ENCODE measurements around the gene STXBP3.

STXBP3 gene

DNA sequence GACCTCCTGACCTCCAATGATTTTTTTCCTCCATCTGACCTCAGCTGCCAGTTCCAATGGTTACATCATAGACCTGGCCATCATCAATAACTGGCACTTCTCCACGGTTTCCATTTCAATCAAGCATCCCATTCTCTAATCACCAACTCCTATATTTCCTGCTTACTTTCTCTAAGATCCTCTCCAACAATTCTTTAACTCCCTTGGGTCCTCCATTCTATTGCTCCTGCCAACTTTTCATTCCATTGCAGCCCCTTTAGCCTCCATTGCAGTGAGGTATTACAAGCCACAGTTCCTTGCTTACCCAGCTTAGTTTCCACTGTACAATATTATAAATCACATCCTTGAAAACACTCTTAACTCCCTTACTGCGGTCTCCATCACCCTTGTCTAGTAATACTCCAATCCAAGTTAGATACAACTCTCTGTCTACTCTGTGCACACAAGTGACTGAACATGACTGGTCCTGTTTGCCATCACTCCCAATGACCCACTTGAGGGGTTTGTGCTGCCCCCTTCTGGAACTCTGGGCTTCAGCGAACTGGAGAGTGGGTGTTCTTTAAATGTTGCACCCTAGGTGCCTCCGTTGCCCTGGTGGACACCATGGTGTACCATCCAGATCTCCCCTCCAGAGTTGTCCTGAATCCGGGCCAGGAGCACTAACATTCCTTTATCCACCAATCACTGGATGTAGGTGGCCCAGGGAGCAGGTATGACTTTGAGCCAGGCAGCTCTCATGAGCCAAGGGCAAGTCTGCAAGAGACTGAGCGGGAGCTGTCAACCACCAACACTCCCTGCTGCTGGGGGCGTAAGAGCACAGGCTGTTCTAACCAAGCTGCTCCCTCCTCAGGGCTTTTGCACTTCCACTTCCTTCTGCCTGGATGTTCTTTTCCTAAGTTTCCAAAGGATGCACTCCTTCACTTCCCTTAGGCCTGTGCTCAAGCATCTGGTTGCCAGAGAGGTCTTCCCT lies 37.5 kb upstream of the STXBP3 start:
- H2AFZ ChIP-seq (ENCODE audit: low read length): no peak overlapping the region
- peaks cover 2% of the 10 kb centered on the region for H3K79me1 ChIP-seq (ENCODE audit: low read depth, low read length)
- no peak overlapping the region for H4K8ac ChIP-seq (ENCODE audit: low read depth, low read length)
- no peak overlapping the region for H3K4me2 ChIP-seq (ENCODE audit: insufficient read depth, low read length, poor library complexity, severe bottlenecking)
- no peak overlapping the region for H2BK12ac ChIP-seq (ENCODE audit: low read length)
- H2BK15ac ChIP-seq (ENCODE audit: low read length): no peak overlapping the region
- WGBS, 2 donors (ENCODE audit: extremely low coverage in 2 of 2, insufficient read length in 2 of 2, insufficient replicate concordance in 1 of 2): no CpG with 5 or more reads among the region's 7 CpGs
- peaks cover 0 to 2% (median 0%) of the 10 kb centered on the region in 3 experiments for H3K27me3 ChIP-seq (ENCODE audit: control insufficient read depth in 3 of 3, insufficient read depth in 3 of 3, low read depth in 1 of 3, low read length in 3 of 3)
- no peaks in the 10 kb centered on the region for H3K9me3 ChIP-seq (replicated peaks in 1 of 2; ENCODE audit: control insufficient read depth in 2 of 2, insufficient read depth in 1 of 2, low read depth in 1 of 2, low read length in 2 of 2)
- H3K36me3 ChIP-seq (replicated peaks in 1 of 2; ENCODE audit: control insufficient read depth in 2 of 2, insufficient read depth in 2 of 2, low read length in 2 of 2): no peaks in the 10 kb centered on the region
- H3K27ac ChIP-seq (replicated peaks; ENCODE audit: low read length): no peak overlapping the region
- H4K91ac ChIP-seq (ENCODE audit: low read depth, low read length, poor library complexity): no peak overlapping the region
- H3K4me3 ChIP-seq (ENCODE audit: low read length in 2 of 2): no peak overlapping the region
- no peak overlapping the region for H3K14ac ChIP-seq (ENCODE audit: low read length)
- H3K4ac ChIP-seq (ENCODE audit: low read length): no peak overlapping the region
- H3K18ac ChIP-seq (ENCODE audit: low read length): no peak overlapping the region
- no peak overlapping the region for H3K9ac ChIP-seq (ENCODE audit: low read depth, low read length, poor library complexity)
- no peak overlapping the region for H3K23ac ChIP-seq (ENCODE audit: low read depth, low read length, poor library complexity)
- H2BK120ac ChIP-seq (ENCODE audit: low read depth, low read length): no peak overlapping the region
- no peak for DNase-seq (ENCODE audit: low spot score)
- no peak overlapping the region for H2AK5ac ChIP-seq (ENCODE audit: low read depth, low read length)
- peaks cover 0 to 3% of the 10 kb centered on the region in 2 donors for H3K4me1 ChIP-seq (ENCODE audit: control insufficient read depth in 2 of 2, insufficient read depth in 1 of 2, low read depth in 1 of 2, low read length in 2 of 2)
- H2BK5ac ChIP-seq (ENCODE audit: low read length): no peak overlapping the region

GRCh38 chr1:108712606-108713150 lies 33.8 kb upstream of the STXBP3 start, which contains the start of gene FNDC7:
TSS of gene FNDC7 (plus strand) at chr1:108712908. CDS start at chr1:108712934, 26 bp downstream.
- no peak within 1 kb of the TSS for H4K91ac ChIP-seq (ENCODE audit: low read depth, low read length, poor library complexity)
- WGBS, 2 donors (ENCODE audit: extremely low coverage in 2 of 2, insufficient read length in 2 of 2, insufficient replicate concordance in 1 of 2): no CpG with 5 or more reads among the region's 9 CpGs

DNA sequence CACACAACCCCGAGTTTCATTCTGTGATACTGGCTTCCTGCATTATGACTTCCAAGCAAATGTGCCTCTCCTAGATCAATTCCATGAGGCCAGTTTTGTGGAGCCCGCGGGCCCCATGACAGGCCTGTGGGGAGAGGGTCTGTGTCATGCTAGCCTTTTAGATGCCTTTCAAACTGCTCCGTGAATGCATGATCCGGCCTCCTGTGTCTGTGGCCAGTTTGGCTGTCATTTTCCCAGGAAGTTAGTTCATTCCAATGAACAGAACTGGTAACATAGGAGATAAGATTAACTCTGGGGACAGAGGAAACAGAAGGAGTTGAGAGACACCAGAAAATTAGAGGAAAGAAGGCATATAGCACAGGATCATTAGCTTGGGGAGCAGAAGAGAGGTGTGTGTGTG lies 30.5 kb upstream of the STXBP3 start:
- no peak overlapping the region for H3K9ac ChIP-seq (ENCODE audit: low read depth, low read length, poor library complexity)
- no peak overlapping the region for H3K23ac ChIP-seq (ENCODE audit: low read depth, low read length, poor library complexity)
- H4K8ac ChIP-seq (ENCODE audit: low read depth, low read length): no peak overlapping the region
- peaks cover 3 to 23% of the 10 kb centered on the region in 2 donors for H3K4me1 ChIP-seq (ENCODE audit: control insufficient read depth in 2 of 2, insufficient read depth in 1 of 2, low read depth in 1 of 2, low read length in 2 of 2)
- H2BK12ac ChIP-seq (ENCODE audit: low read length): no peak overlapping the region
- H2BK15ac ChIP-seq (ENCODE audit: low read length): no peak overlapping the region
- no peak overlapping the region for H2BK120ac ChIP-seq (ENCODE audit: low read depth, low read length)
- H3K27ac ChIP-seq (replicated peaks; ENCODE audit: low read length): no peak overlapping the region
- no peaks in the 10 kb centered on the region for H3K36me3 ChIP-seq (replicated peaks in 1 of 2; ENCODE audit: control insufficient read depth in 2 of 2, insufficient read depth in 2 of 2, low read length in 2 of 2)
- peak overlapping the region; percentile 89 for H2AFZ ChIP-seq (ENCODE audit: low read length)
- peak overlapping the region in 1 of 2 donors; percentile 24 for H3K4me3 ChIP-seq (ENCODE audit: low read length in 2 of 2)
- H4K91ac ChIP-seq (ENCODE audit: low read depth, low read length, poor library complexity): no peak overlapping the region
- no peaks in the 10 kb centered on the region for H3K9me3 ChIP-seq (replicated peaks in 1 of 2; ENCODE audit: control insufficient read depth in 2 of 2, insufficient read depth in 1 of 2, low read depth in 1 of 2, low read length in 2 of 2)
- H3K18ac ChIP-seq (ENCODE audit: low read length): no peak overlapping the region
- H3K14ac ChIP-seq (ENCODE audit: low read length): no peak overlapping the region
- no CpG with 5 or more reads among the region's 5 CpGs for WGBS, 2 donors (ENCODE audit: extremely low coverage in 2 of 2, insufficient read length in 2 of 2, insufficient replicate concordance in 1 of 2)
- DNase-seq (ENCODE audit: low spot score): no peak
- H2AK5ac ChIP-seq (ENCODE audit: low read depth, low read length): no peak overlapping the region
- H3K4me2 ChIP-seq (ENCODE audit: insufficient read depth, low read length, poor library complexity, severe bottlenecking): no peak overlapping the region
- H3K4ac ChIP-seq (ENCODE audit: low read length): no peak overlapping the region
- H2BK5ac ChIP-seq (ENCODE audit: low read length): no peak overlapping the region
- no peaks in the 10 kb centered on the region for H3K27me3 ChIP-seq (ENCODE audit: control insufficient read depth in 3 of 3, insufficient read depth in 3 of 3, low read depth in 1 of 3, low read length in 3 of 3)
- no peaks in the 10 kb centered on the region for H3K79me1 ChIP-seq (ENCODE audit: low read depth, low read length)

More at GRCh38 chr1:108712606-108713150, 33.8 kb upstream of the STXBP3 start, which contains the start of gene FNDC7:
- Histone ChIP-seq H3K14ac (ENCODE audit: low read length) (no peak within 1 kb of the TSS), H3K36me3 (replicated peaks in 1 of 2; ENCODE audit: control insufficient read depth in 2 of 2, insufficient read depth in 2 of 2, low read length in 2 of 2) (no peaks in the 10 kb centered on the region), H3K4me3 (ENCODE audit: low read length in 2 of 2) (no peak within 1 kb of the TSS), H2AK5ac (ENCODE audit: low read depth, low read length) (no peak within 1 kb of the TSS), H3K27ac (replicated peaks; ENCODE audit: low read length) (no peak within 1 kb of the TSS), H3K4me2 (ENCODE audit: insufficient read depth, low read length, poor library complexity, severe bottlenecking) (no peak within 1 kb of the TSS), H3K23ac (ENCODE audit: low read depth, low read length, poor library complexity) (no peak within 1 kb of the TSS), H3K4ac (ENCODE audit: low read length) (no peak within 1 kb of the TSS), H4K8ac (ENCODE audit: low read depth, low read length) (no peak within 1 kb of the TSS), H2BK15ac (ENCODE audit: low read length) (no peak within 1 kb of the TSS), H2AFZ (ENCODE audit: low read length) (peak within 1 kb of the TSS; percentile 63), H3K9me3 (replicated peaks in 1 of 2; ENCODE audit: control insufficient read depth in 2 of 2, insufficient read depth in 1 of 2, low read depth in 1 of 2, low read length in 2 of 2) (no peaks in the 10 kb centered on the region), H3K4me1 (ENCODE audit: control insufficient read depth in 2 of 2, insufficient read depth in 1 of 2, low read depth in 1 of 2, low read length in 2 of 2) (peaks cover 3 to 19% of the 10 kb centered on the region in 2 donors), H3K9ac (ENCODE audit: low read depth, low read length, poor library complexity) (no peak within 1 kb of the TSS), H2BK12ac (ENCODE audit: low read length) (no peak within 1 kb of the TSS), H2BK120ac (ENCODE audit: low read depth, low read length) (no peak within 1 kb of the TSS), H2BK5ac (ENCODE audit: low read length) (no peak within 1 kb of the TSS), H3K79me1 (ENCODE audit: low read depth, low read length) (peaks cover 2% of the 10 kb centered on the region), H3K27me3 (ENCODE audit: control insufficient read depth in 3 of 3, insufficient read depth in 3 of 3, low read depth in 1 of 3, low read length in 3 of 3) (no peaks in the 10 kb centered on the region), H3K18ac (ENCODE audit: low read length) (peak within 1 kb of the TSS; percentile 33)
- no peak for DNase-seq (ENCODE audit: low spot score)
